ENCODE data around the gene C2orf92.
"Not testable (repeated sequence)": the region's sequence is repeated elsewhere in the genome, so short reads cannot be mapped to it uniquely, and the experiment has no call there.

DNA sequence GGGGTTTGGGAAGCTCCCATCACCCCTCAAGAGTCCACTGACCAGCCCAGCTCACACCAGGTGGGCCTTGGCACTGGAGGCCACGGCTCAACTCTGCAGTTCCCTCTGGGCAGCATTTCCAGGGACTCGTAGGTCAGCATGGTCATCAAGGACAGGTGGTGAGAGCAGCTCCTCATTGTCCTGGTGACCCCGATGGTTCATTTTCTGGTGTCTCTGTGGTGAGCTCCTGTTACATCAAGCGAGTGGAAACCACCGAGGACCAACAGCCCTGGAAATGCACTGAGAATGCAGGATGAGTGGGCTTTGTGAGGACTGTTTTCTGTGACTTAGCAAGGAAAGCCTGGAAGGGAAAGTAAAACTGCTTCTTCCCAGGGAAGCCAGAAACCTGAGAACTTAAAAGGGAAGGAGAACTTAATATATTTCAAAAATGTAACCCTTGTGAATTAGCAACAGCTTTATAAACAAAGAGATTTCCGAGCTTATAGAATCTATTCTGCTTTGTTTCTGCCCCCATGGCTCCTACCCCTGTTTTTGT, 3.2 kb downstream of the C2orf92 start:
- TF ChIP-seq, protein P1, sequence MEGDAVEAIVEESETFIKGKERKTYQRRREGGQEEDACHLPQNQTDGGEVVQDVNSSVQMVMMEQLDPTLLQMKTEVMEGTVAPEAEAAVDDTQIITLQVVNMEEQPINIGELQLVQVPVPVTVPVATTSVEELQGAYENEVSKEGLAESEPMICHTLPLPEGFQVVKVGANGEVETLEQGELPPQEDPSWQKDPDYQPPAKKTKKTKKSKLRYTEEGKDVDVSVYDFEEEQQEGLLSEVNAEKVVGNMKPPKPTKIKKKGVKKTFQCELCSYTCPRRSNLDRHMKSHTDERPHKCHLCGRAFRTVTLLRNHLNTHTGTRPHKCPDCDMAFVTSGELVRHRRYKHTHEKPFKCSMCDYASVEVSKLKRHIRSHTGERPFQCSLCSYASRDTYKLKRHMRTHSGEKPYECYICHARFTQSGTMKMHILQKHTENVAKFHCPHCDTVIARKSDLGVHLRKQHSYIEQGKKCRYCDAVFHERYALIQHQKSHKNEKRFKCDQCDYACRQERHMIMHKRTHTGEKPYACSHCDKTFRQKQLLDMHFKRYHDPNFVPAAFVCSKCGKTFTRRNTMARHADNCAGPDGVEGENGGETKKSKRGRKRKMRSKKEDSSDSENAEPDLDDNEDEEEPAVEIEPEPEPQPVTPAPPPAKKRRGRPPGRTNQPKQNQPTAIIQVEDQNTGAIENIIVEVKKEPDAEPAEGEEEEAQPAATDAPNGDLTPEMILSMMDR (IDR thresholded peaks at IDR 0.05) = not testable (repeated sequence)
- TF ChIP-seq POLR2A (IDR thresholded peaks at IDR 0.05) = not testable (repeated sequence)
